Activated T-cell treated with anti-CD3 and anti-CD28 coated beads, Interleukin-2, amount 50 U/mL, for 4 hours (primary cell): ENCODE measurements around the gene ZNF616. TPM values are rescaled to one million over a fixed set of nuclear protein-coding genes. Genes with fewer than 3 reads are reported as not detected.

Experiments
- ATAC-seq, 2 donors: fragments of 200-7000 bp; cut with Tn5 transposase; one replicate each; pipeline ENCODE4 v1.10.0; 2021
- DNase-seq: peaks from one replicate; pipeline ENCODE4 v3.0.0-alpha.2; 2020
- H3K27me3 Mint-ChIP-seq: one replicate; pipeline ENCODE4 v1.8.0; 2021; ENCODE audit warnings: low read depth, mixed read lengths
- H3K36me3 Mint-ChIP-seq: one replicate; pipeline ENCODE4 v1.8.0; 2022; ENCODE audit warnings: mixed read lengths; ENCODE audit not compliant: insufficient read depth
- H3K4me1 Mint-ChIP-seq: one replicate; pipeline ENCODE4 v1.8.0; 2021; ENCODE audit warnings: low read depth, mixed read lengths
- H3K4me3 Mint-ChIP-seq: one replicate; pipeline ENCODE4 v1.8.0; 2021; ENCODE audit warnings: mild to moderate bottlenecking, moderate library complexity, mixed read lengths
- H3K9me3 Mint-ChIP-seq: one replicate; pipeline ENCODE4 v1.8.0; 2021; ENCODE audit warnings: mixed read lengths
- total RNA-seq, 3 donors: library from RNA; stranded (reverse); gene quantifications; one replicate each; pipeline ENCODE4 v1.2.1, GENCODE V29; 2021

Gene ZNF616
- 1 to 10 TPM; 7.1 to 8.7 (median 7.2) TPM for total RNA-seq

- H3K4me1 Mint-ChIP-seq: peaks cover 23% of the 10 kb centered on the region
- H3K4me3 Mint-ChIP-seq: peak within 1 kb of the TSS; percentile 94
- peaks cover 11% of the 10 kb centered on the region for H3K9me3 Mint-ChIP-seq
- H3K36me3 Mint-ChIP-seq: peaks cover 11% of the 10 kb centered on the region
- peak; percentile 76 to 78 for ATAC-seq
- H3K27me3 Mint-ChIP-seq: no peaks in the 10 kb centered on the region
- DNase-seq: peak; percentile 60
Measured at GRCh38 chr19:52139252-52140031, at the start of gene ZNF616. Gene ZNF616, minus strand, starts transcription at chr19:52139938. Its CDS starts 9,426 bp downstream, at chr19:52130512.

DNA sequence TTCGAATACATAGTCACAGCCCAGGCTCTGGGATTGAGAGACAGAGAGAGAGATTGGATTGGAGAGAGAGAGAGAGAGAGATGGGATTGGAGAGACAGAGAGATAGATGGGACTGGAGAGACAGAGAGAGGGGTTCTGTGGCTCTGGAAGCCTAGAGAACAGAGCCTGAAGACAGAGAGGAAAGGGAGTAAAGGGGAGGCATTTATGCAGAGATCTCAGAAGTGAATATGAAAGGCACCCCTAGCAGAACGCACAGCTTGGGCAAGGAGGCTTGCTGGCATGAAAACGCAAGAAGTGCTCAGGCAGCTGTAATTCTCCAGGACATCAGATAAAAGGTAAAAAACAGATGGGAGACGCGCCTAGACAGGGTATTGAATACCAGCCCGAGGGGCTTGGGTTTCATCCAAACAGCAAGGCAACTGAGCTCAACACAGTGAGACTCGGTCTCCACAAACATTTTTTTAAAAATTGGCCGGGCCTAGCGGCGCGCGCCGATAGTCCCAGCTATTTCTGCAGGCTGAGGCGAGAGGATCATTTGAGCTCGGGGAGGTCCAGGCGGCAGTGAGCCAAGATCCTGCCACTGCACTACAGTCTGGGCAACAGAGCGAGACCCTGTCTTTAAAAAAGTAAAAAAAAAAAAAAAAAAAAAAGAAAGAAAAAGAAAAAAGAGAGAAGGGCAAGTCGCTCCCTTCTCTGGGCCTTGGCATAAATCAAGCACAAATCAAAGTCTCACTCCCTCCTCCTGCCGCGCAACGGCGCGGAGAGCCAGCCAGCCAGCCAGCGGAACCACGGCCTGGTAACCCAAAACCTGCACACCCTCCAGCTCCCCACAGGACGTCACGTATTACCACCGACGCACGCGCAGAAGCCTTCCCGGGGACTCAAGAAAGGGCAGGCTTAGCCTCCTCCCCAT is 49.3 kb upstream of the ZNF616 start:
- no peak for ATAC-seq
- Mint-ChIP-seq H3K4me3 (peak overlapping the region; percentile 95), H3K27me3 (no peaks in the 10 kb centered on the region), H3K36me3 (peaks cover 12% of the 10 kb centered on the region), H3K9me3 (no peaks in the 10 kb centered on the region), H3K4me1 (peaks cover 35% of the 10 kb centered on the region)
- DNase-seq: no peak

DNA sequence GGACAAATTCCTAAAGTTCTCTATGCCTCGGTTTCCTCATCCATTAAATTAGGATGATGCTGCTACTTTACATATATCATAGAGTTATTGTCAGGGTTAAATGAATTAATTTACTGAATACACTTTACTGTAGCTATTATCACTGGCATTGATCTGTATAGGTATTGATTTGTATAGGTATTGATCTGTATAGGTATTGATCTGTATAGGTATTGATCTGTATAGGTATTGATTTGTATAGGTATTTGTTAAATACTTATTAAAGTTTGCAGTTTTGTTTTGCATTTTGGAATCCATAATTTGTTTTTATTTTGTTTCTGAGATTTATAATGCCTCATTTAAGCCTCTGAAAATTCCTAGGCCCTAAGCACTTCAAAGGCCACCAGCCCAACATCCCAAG is 47.7 kb upstream of the ZNF616 start:
- no peak for DNase-seq
- Mint-ChIP-seq H3K36me3 (peaks cover 4% of the 10 kb centered on the region), H3K4me1 (peaks cover 22% of the 10 kb centered on the region)

DNA sequence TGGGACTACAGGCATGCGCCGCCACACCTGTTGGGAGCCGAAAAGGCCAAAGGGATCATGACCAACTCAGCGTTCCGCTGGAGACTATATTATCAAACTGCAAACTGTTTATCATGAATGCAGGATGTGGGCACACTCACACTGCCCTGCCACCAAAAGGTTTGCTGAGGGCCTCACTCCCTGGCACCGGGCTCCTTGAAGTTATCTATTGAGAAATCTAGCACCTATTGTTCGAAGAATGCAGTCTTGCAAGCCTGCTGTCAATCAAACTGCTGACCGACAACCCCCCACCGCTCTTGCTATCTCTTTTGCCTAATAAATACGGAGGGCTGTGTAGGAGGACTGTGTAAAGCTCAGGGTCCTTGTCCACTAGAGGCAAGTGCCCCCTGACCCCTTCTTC is 36.8 kb upstream of the ZNF616 start:
- DNase-seq (no peak), ATAC-seq (no peak)
- H3K4me3 Mint-ChIP-seq: no peak overlapping the region
- H3K36me3 Mint-ChIP-seq: no peaks in the 10 kb centered on the region
- no peaks in the 10 kb centered on the region for H3K27me3 Mint-ChIP-seq
- H3K9me3 Mint-ChIP-seq: no peaks in the 10 kb centered on the region
- peaks cover 11% of the 10 kb centered on the region for H3K4me1 Mint-ChIP-seq

More for the DNA sequence above, 47.7 kb upstream of the ZNF616 start:
- Mint-ChIP-seq H3K4me3 (no peak overlapping the region), H3K9me3 (no peaks in the 10 kb centered on the region), H3K27me3 (no peaks in the 10 kb centered on the region)
- no peak for ATAC-seq

DNA sequence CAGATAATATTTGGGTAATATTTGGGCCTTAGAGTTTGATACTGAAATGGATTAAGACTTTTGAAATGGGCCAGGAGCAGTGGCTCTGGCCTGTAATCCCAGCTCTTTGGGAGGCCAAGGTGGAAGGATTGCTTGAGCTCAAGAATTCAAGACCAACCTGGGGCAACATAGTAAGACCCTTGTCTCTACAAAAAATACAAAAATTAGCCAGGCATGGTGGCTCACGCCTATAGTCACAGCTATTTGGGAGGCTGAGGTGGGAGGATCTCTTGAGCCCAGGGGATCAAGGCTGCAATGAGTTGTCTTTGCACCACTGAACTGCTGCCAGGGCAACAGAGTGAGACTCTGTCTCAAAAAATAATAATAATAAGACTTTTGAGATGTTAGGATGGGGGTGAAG is 32.6 kb upstream of the ZNF616 start:
- ATAC-seq (no peak), DNase-seq (no peak)
- Mint-ChIP-seq H3K4me1 (peaks cover 33% of the 10 kb centered on the region), H3K4me3 (peak overlapping the region; percentile 93), H3K27me3 (no peaks in the 10 kb centered on the region), H3K36me3 (peaks cover 23% of the 10 kb centered on the region), H3K9me3 (no peaks in the 10 kb centered on the region)

- peak within 1 kb of the TSS; percentile 93 for H3K4me3 Mint-ChIP-seq
- peaks cover 29% of the 10 kb centered on the region for H3K36me3 Mint-ChIP-seq
- DNase-seq (peak; percentile 90), ATAC-seq (peak; percentile 92)
- peaks cover 31% of the 10 kb centered on the region for H3K4me1 Mint-ChIP-seq
- H3K9me3 Mint-ChIP-seq: no peaks in the 10 kb centered on the region
- no peaks in the 10 kb centered on the region for H3K27me3 Mint-ChIP-seq
Measured at GRCh38 chr19:52171321-52172169, 31.8 kb upstream of the ZNF616 start, which contains the start of gene ZNF836. Gene ZNF836, minus strand, starts transcription at chr19:52171621. Its CDS starts 3,549 bp downstream, at chr19:52168072.

DNA sequence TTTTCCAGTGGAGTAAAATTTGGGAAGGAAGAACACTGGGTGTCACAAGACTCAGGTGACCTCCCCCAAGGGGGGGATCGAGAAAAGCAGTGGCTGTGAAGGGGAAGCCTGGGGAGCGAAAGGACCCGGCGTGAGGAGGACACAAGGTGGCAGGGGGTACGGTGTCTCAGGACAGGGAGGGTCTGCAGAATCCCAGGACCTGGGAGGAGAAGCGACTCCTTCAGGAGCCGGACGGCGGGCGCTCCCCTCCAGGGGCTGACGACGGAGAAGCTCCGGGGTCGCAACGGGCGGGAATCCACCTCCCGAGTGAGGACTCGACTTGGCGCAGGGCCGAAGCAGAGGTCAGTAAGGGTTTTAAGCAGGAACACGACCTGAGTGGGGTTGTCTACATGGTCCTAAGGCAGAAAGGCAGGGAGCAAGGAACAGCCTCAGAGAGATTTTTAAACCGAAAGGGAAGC is 31.2 kb upstream of the ZNF616 start:
- peak; percentile 22 to 23 for ATAC-seq
- H3K36me3 Mint-ChIP-seq: peaks cover 29% of the 10 kb centered on the region
- no peaks in the 10 kb centered on the region for H3K27me3 Mint-ChIP-seq
- H3K4me3 Mint-ChIP-seq: peak overlapping the region; percentile 93
- H3K9me3 Mint-ChIP-seq: no peaks in the 10 kb centered on the region
- H3K4me1 Mint-ChIP-seq: peaks cover 31% of the 10 kb centered on the region
- no peak for DNase-seq

- ATAC-seq: peak in 1 of 2 donors; percentile 17
- Mint-ChIP-seq H3K36me3 (peaks cover 32% of the 10 kb centered on the region), H3K4me1 (peaks cover 31% of the 10 kb centered on the region), H3K4me3 (peak overlapping the region; percentile 93), H3K9me3 (no peaks in the 10 kb centered on the region), H3K27me3 (no peaks in the 10 kb centered on the region)
- DNase-seq: no peak
Measured at GRCh38 chr19:52170304-52170703, 30.6 kb upstream of the ZNF616 start.

DNA sequence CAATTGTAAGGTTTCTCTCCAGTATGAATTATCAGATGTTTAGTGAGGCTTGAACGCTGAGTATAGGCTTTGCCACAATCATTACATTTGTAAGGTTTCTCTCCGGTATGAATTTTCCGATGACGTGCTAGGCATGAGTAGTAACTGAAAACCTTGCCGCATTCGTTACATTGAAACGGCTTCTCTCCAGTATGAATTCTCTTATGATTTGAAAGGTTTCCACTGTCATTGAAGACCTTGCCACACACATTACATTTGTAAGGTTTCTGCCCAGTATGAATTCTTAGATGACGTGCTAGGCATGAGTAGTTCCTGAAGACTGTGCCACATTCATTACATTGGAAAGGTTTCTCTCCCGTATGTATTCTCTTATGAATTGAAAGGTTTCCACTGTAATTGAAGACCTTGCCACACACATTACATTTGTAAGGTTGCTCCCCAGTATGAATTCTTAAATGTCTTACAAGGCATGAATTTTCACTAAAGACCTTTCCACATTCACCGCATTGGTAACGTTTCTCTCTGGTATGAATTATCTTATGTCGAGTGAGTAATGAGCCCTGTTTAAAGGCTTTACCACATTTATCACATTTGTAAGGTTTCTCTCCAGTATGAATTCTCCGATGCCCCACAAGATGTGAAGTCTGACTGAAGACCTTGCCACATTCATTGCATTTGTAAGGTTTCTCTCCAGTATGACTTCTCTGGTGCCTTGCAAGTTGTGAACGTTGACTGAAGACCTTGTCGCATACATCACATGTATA is 16.0 kb upstream of the ZNF616 start:
- ATAC-seq (no peak), DNase-seq (no peak)
- H3K27me3 Mint-ChIP-seq: no peaks in the 10 kb centered on the region
- H3K4me1 Mint-ChIP-seq: no peaks in the 10 kb centered on the region
- H3K36me3 Mint-ChIP-seq: peaks cover 65% of the 10 kb centered on the region
- no peak overlapping the region for H3K4me3 Mint-ChIP-seq
- H3K9me3 Mint-ChIP-seq: peaks cover 67% of the 10 kb centered on the region

- Mint-ChIP-seq H3K4me3 (no peak overlapping the region), H3K9me3 (peaks cover 33% of the 10 kb centered on the region), H3K4me1 (no peaks in the 10 kb centered on the region), H3K27me3 (no peaks in the 10 kb centered on the region), H3K36me3 (peaks cover 6% of the 10 kb centered on the region)
- ATAC-seq (no peak), DNase-seq (no peak)
Measured at GRCh38 chr19:52148256-52148655, 8.5 kb upstream of the ZNF616 start.

GRCh38 chr19:52142001-52142595 is 2.4 kb upstream of the ZNF616 start:
- H3K4me1 Mint-ChIP-seq: peaks cover 21% of the 10 kb centered on the region
- peaks cover 13% of the 10 kb centered on the region for H3K9me3 Mint-ChIP-seq
- no peak for DNase-seq
- no peaks in the 10 kb centered on the region for H3K27me3 Mint-ChIP-seq
- no peak overlapping the region for H3K4me3 Mint-ChIP-seq
- H3K36me3 Mint-ChIP-seq: no peaks in the 10 kb centered on the region
- ATAC-seq: no peak

DNA sequence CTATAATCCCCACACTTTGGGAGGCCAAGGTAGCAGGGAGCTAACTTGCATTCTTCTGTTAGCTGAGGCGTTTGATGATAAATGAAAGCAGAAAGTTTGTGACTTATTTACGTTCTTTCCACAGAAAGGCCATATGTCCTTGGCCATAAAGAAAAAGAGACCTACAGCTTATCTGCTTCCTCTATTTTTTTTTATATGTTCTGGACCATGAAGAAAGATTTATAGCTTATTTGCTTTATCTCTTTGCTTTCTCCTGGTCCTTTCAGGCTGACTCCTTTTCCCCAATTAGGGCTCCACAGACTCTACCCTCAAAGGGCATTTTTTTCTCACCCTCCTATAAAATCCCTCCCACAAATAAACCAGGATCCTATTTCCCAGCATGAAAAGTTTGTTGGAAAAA is 1.5 kb upstream of the ZNF616 start:
- ATAC-seq (no peak), DNase-seq (no peak)
- Mint-ChIP-seq H3K9me3 (peaks cover 13% of the 10 kb centered on the region), H3K4me3 (no peak overlapping the region), H3K4me1 (peaks cover 21% of the 10 kb centered on the region), H3K27me3 (no peaks in the 10 kb centered on the region), H3K36me3 (no peaks in the 10 kb centered on the region)
